Germinal center (tissue), 1 donor: ENCODE measurements around the gene SLC12A5.

Experiments
- DNase-seq: peaks from one replicate; pipeline ENCODE4 v3.0.0; 2012; ENCODE audit warnings: mixed read lengths, low spot score

SLC12A5 gene

DNA sequence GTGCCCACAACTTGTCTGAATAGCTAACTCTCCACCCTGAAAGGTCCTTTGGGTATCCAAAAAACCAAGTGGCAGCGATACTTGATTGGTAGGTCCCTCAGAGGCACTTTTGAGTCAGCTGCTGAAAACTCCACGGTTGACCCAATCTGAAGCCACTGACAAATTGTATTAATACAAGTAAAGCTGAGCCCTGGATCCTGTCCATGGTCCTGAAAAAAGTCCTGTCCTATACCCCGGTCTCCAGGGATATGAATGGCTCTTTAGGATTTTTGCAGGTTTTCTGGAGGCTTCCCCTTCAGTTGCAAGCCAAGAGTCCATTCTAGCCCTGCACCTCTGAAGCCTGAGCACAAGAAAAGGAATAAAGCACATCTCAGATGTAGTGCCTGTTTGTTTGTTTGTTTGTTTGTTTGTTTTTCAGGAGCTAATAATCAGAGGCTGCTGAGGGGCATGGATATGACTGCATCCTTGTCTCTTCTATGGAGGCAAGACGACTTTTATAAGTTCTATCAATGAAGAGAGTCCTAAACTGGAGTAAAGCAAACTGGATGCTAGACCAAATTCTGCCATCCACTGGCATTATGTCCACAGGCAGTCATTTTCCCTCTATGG lies 1.7 kb upstream of the SLC12A5 start:
- peak; percentile 26 for DNase-seq

DNA sequence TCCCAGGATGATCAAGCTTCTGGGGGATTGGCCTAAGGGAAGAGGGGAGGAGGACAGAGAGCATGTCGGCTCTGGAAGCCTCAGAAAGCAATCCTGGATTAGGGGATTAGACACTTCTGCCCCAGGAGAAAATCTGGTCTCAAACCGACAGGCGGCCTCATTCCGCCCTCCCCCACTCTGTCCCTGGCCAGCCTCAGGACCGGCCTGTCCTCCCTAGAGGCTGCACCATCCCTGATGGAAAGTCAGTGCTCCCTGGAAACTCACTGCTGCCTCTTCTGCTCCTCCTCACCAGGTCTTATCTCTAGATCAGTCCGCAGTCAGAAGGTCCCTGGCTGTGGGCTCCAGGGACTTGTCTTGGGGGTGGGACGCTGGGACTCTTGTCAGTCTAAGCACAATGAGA lies 905 bp upstream of the SLC12A5 start:
- no peak for DNase-seq

DNA sequence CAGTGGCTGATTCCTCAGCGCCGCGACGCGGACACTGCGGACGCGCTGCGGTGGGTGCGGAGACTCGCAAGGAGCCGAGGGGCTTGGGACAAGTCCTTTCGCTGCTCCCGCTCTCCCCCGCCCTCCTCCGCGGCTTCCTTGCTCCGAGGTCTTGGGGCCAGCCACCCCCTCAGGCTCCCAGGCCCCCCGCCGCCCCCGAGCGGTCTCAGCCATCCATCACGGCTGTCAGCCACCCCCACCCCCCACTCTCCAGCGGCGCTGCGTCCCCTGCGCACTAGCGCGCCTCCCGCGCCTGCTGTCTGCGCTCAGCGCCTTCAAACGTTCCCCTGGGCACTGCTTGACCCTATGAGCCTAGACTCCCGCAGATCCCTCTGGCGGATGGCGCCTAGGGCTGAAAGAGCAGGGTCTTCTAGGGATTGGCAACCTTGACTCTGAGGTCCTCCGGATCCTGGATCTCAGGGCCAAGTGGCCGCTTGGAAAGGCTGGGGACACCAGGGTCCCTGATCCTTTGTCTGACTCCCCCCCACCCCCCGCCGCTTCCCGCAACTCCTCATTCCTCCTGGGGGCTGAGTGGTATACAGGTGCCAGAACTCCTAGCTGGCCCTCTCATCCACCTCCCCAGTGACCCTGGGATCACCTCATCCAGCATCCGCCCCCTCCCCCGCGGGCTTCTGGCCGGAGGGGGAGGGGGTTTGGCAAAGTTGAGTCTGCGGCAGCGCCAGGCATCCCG lies 1.4 kb downstream of the SLC12A5 start:
- DNase-seq: no peak

DNA sequence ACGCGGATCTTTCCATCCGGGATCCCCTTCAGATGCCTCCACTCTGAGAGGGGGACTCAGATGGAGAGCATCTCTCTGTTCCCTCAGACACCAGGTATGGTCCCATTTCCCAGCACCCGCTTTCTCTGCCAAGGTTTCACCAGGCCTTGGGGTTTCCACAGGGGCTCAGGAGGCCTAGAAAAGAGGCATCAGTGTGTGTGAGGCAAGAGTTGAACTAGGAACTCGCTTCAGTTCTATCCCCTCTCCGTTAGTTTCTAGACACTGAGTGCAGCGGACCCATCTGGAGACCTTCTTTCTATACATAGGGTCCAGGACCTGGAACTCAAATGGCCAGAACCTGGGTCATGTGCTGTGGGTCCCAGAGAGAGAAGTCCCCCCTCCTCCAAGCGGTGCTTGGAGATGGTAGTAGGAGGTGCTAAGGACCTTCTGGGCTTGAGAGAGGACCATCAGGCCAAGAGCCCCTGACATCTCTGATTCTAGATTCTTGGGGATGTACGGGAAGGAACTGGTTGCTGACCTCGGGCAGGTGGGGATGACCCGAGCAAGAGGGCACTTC lies 2.1 kb downstream of the SLC12A5 start:
- DNase-seq: no peak

DNA sequence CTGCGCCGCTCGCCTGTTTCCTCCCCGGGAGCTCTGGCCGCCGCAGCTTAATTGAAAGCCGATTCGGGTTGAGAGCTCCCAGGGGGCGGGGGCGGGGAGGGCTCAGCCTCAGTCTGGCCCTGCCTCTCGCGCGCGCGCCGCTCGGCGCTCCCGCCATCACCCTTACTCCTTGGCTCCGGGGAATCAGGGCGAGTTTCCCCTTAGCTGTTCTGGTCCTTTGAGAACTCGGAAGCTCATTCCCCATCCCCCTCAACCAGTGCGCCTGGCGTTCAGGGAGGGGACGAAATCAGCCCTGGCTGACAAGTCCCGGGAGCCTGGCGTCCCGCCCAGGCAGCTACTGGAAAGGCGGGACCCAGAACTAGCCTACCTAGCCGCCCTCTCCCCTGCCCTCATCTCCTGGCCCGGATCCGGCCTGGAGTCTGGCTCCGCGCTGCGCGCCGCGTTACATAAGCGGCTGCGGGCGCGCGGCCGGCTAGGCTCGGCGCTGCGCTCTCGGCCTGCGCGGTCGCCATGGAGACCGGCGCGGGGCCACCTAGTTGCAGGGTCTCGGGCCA lies 2.8 kb downstream of the SLC12A5 start:
- DNase-seq: no peak

DNA sequence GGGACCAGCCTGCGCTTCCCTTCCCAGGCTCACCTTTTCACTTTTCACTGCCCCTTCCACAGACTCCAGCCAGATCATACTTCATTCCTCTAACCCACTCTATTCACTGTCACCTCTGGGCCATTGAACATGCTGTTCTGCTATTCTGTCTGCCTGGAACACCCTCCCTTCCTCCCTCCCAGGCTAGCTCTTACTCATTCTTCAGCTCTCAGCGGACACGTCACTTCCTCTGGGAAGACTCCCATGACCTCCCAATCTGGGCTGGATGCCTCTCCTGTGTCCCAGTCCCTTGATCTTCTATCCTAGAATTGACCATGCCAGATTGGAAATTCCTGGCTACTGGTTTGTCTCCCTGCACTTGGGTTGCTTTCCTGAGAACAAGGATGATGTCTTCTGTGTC lies 5.0 kb downstream of the SLC12A5 start:
- DNase-seq: no peak

DNA sequence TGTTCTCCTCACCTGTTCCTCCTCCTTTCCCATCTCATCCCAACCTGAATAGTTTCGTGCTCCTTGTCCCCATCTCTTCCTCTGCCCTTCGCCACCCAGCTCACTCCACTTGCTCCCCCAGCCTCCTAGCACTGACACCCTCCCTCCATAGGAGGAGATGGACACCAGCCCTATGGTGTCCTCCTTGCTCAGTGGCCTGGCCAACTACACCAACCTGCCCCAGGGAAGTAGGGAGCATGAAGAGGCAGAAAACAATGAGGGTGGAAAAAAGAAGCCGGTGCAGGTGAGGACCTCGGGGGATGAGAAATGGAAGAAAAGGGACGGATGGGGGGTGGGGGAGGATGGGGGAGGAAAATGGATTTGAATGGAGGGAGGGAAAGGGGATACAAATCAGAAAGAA lies 6.2 kb downstream of the SLC12A5 start:
- DNase-seq: no peak

DNA sequence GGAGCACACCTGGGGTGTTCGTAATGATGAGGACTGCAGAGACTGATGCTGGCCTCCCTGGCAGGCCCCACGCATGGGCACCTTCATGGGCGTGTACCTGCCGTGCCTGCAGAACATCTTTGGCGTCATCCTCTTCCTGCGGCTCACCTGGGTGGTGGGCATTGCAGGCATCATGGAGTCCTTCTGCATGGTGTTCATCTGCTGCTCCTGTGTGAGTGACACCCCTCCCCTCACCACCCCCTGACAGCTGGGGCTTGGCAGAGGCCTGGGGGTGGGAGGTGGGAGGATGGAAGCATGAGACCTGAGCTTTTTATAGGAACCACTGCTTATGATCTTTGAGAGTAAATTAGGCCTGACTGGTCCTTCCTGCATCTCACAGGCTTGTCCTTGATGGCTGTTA lies 6.7 kb downstream of the SLC12A5 start:
- no peak for DNase-seq

DNA sequence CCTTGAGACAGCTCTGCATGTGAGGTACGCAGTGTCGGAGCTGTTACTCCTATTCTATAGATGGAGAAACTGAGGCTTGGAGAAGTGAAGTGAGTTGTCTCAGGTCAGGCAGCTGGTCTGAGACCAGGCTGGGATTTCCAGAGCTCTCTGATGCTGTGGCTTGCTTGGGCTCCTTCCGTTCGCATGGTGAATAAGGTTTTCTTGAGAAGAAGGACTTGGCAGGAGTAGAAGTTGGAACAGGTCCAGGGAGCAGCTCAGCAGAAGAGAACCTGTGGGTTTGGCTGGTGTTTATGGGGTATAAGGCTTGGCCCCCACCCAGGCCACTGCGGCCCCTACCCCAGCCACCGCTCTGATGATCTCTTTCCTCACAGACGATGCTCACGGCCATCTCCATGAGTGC lies 7.4 kb downstream of the SLC12A5 start:
- DNase-seq: no peak

DNA sequence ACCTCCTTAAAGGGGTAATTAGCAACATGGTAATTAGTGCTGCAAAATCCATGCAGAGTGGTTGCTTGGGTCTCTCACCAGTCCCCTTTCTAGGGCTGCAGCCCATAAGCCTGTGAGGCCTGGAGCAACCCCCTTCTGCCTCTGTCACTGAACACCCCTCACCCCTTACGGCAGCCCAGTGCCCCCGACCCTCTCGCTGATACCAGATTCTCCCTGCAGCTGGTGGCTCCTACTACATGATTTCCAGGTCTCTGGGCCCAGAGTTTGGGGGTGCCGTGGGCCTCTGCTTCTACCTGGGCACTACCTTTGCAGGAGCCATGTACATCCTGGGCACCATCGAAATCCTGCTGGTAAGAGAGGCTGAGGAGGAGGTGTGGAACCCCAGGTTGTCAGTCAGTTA lies 8.0 kb downstream of the SLC12A5 start:
- no peak for DNase-seq

DNA sequence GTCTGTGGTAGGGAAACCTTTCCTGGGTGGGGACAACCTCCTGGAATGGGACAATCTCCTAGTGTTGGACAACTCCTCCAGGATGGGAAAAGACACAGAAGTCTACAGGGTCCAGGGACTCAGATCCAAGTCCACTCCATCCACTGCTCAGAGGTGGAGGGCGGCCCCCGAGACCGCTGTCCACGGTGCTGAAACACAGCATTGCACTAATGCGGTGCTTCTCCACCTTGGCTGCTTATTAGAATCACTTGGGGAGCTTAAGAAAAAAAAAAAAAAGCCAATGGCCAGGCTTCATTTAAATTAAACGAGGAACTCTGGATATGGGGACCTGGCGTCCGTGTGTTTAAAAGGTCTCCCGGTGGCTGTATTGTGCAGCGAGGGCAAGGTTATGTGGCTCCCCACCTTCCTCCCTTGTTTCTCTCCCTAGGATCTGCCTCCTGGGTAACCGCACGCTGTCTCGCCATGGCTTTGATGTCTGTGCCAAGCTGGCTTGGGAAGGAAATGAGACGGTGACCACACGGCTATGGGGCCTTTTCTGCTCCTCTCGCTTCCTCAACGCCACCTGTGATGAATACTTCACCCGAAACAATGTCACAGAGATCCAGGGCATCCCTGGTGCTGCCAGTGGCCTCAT lies 12.0 kb downstream of the SLC12A5 start:
- peak; percentile 47 for DNase-seq

DNA sequence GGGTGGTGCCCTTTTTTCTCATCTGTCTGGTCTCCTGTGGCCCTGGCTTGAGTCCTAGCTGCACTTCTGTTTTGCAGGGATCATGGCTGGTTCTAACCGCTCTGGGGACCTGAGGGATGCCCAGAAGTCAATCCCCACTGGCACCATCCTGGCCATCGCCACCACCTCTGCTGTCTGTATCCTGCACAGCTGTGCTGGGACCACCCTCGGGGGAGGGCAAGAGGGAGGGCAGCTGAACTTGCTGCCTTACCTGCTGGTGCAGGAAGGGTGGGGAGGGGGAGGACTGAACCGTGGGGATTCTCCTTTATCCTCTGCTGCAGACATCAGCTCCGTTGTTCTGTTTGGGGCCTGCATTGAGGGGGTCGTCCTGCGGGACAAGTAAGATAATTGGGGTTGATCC lies 14.5 kb downstream of the SLC12A5 start:
- DNase-seq: no peak

DNA sequence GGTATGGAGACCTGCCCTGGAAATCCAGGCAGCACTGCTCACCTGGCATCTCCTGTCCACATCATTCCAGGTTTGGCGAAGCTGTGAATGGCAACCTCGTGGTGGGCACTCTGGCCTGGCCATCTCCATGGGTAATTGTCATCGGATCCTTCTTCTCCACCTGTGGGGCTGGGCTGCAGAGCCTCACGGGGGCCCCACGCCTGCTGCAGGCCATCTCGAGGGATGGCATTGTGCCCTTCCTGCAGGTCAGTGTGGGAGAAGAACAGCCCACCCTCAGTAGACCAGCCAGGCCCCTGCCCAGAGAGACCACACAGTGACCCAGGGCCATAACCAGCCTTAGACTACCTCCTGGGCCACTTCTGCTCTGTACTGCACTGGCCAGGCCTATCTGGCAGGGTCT lies 15.9 kb downstream of the SLC12A5 start:
- DNase-seq: no peak

DNA sequence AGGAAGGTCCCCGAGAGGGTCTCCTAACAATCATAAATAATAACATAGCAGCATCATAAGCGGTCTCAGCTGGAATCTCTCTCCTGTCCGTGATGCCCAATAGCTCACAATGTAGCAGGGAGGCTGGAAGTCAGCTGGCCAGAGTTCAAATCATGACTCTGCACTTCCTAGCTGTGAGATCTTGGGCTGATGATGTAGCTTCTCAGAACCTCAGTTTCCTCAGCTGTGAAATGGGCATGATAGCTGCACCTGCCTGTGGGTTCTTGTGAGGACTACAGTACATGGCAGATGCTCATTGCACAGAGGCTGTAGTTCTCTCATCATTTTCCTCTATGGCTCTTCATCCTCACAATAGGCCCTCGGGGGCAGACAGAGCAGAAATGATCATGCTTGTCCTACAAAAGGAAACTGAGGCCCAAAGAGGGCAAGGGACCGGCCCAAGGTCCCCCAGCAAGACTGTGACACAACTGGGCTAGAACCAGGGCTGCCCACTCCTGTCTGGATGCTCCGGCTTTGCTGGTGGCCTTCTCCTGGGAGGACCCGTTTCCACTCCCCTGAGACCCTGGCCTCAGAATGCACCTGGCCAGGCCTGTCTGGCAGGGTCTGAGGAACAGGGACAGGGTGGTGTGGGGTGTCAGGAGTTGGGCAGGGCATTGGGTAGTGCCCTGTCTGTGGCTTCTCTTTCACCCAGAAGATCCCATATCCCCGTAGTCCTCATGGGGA lies 17.7 kb downstream of the SLC12A5 start:
- DNase-seq: no peak

DNA sequence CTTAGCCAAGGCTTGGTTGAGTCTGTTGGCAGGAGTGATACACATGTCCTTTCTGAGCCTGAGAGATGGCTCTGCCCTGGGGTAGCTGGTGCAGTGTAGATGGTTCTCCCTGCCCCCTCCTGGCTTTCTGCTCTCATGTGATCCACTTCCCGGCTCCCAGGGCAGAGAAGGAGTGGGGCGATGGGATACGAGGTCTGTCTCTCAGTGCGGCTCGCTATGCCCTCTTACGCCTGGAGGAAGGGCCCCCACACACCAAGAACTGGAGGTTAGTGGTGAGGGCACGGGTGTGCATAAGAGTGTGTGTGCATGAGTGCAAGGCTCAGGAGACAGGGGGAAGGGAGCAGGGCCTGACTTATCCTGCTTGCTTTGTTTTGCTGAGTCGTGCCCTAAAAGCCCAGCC lies 18.8 kb downstream of the SLC12A5 start:
- no peak for DNase-seq

DNA sequence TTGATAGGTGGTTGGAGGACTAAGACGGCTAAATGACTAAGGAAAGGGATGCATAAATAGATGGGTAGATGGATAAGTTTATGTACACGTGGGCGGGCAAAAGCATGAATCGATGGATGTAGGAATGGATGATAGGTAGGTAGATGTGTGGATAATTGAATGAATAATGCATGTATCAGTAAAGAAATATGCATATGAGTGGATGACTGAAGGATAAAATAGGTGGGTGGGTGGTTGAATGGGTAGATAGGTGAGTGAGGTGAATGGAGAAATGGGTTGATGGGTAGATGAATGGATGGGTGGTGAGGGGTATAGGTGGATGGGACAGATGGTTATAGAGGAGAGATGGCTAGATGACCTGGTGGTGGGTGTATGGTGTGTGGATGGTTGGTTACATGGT lies 20.2 kb downstream of the SLC12A5 start:
- DNase-seq: no peak

DNA sequence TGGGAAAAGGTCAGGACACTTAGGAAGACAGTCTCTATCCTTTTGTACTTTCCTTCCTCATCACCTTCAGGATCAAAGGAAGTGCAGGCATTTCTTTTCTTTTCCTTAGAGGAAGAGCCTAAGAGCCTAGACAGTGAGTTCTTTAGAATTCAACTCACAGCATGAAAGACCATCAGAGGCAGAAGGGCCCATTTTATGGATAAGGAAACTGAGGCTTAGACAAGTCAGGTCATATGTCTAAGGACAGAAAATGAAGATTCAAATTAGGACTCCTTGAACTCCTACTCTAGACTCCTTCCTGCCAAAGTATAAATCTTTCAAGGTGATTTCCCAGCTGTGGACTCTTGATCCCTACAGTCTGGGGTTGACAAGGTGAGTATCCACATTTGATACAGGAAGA lies 20.8 kb downstream of the SLC12A5 start:
- no peak for DNase-seq

DNA sequence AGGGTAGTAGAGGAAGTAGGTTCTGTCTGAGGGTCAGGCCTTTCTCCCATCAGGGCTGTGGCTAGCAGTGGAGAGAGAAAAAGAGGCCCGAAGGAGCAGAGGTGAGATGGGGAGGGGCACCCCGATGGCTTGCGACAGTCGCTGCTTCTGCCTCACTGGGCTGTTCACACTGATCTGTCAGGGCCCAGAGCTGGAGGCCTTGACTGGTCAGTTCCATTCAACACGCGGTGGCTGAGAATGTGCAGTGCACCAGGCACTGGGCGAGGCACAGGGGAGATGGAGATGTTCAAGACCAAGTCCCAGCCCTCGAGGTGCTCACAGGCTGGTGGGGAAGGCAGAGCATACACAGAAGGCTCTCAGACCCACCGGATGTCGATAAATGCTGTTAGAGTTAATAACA lies 21.4 kb downstream of the SLC12A5 start:
- no peak for DNase-seq

DNA sequence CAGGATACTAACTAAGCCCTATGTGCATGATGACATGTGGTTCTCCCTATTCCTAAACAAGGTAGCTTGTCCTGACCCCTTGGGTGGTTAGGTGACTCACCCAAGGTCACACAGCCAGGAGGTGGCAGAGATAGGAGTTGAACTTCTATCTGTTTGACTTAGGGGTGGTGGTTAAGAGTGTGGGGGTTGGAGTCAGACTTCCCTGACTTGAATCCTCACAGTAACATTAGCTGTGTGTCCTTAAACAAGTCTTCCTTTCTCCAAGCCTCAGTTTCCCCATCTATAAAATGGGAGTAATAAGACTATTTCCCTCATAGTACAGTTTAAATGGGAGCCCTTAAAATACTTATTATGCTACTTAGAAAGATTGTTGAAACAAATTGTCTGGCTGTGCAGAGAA lies 21.9 kb downstream of the SLC12A5 start:
- DNase-seq: no peak

DNA sequence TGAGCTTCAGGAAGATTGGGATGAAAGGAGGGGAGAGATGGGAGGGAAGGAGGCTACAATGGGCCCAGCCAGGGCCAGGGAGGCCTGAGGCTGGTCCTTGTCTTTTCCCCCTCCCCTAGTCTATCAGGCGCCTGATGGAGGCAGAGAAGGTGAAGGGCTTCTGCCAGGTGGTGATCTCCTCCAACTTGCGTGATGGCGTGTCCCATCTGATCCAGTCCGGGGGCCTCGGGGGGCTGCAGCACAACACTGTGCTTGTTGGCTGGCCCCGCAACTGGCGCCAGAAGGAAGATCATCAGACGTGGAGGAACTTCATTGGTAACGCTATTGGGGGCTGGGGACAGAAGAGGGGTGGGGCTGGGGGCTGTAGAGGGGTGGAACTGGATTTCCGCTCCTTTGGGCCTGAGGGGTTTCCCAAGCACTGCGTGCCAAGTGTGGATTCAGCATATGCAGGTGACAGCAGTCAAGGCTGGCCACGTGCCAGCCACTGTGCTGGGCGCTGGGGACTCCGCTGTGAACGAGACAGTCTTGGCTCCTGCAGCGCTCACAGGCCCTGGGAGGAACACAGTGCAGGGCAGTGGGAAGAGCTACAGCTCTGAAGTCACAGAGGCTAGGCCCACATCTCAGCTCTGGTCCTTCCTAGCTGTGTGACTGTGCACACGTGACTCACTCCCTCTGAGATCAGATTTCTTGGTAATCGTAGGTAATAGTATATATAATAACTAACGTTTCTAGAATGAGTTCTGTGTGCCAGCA lies 22.7 kb downstream of the SLC12A5 start:
- DNase-seq: no peak

DNA sequence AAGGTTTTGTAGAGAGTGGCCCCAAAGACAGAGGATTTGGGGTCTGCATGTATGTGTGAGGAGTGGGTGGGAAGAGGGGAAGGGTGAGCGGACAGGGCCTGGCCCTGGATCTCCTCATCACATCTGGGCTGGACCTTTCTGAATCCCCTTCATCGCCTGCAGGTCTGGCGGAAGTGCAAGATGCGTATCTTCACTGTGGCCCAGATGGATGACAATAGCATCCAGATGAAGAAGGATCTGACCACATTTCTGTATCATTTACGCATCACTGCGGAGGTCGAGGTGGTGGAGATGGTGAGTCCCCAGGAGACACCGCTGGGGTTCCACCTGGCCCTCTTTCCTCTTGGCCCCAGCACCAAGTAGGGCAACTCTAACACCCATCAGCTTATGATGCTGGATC lies 24.4 kb downstream of the SLC12A5 start:
- DNase-seq: no peak

DNA sequence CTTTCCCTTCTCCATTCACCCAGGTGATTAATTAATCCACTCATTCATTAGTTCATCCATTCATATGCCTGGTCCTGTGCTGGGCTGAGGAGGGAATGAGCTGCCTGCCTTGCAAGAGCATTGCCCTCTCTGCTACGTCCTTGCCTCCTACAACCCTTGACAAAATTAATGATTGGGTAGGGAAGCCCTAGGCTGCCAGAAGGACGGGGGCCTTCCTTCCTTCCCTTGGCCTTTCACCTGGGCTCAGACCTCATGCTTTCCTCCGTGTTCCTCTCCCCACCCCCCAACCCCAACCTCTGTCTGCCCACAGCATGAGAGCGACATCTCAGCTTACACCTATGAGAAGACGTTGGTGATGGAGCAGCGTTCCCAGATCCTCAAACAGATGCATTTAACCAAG lies 25.6 kb downstream of the SLC12A5 start:
- no peak for DNase-seq
